Metanephros (tissue), 2 donors: ENCODE data around the gene TXNDC15. TPM values are rescaled to one million over a fixed set of nuclear protein-coding genes. Genes with fewer than 3 reads are reported as not detected.

Experiments used
- small RNA-seq: library from RNA; depleted of rRNA; stranded (forward); fragments of <200 nt; gene quantifications from one replicate; pipeline ENCODE3, GENCODE V24; 2014; ENCODE audit warnings: low replicate concordance
- total RNA-seq: library from RNA; depleted of rRNA; stranded (reverse); fragments of >200 nt; gene quantifications from one replicate; pipeline ENCODE4 v1.2.3, GENCODE V29; 2014

TXNDC15 gene, protein sequence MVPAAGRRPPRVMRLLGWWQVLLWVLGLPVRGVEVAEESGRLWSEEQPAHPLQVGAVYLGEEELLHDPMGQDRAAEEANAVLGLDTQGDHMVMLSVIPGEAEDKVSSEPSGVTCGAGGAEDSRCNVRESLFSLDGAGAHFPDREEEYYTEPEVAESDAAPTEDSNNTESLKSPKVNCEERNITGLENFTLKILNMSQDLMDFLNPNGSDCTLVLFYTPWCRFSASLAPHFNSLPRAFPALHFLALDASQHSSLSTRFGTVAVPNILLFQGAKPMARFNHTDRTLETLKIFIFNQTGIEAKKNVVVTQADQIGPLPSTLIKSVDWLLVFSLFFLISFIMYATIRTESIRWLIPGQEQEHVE
- total RNA-seq = 43.1 TPM

DNA sequence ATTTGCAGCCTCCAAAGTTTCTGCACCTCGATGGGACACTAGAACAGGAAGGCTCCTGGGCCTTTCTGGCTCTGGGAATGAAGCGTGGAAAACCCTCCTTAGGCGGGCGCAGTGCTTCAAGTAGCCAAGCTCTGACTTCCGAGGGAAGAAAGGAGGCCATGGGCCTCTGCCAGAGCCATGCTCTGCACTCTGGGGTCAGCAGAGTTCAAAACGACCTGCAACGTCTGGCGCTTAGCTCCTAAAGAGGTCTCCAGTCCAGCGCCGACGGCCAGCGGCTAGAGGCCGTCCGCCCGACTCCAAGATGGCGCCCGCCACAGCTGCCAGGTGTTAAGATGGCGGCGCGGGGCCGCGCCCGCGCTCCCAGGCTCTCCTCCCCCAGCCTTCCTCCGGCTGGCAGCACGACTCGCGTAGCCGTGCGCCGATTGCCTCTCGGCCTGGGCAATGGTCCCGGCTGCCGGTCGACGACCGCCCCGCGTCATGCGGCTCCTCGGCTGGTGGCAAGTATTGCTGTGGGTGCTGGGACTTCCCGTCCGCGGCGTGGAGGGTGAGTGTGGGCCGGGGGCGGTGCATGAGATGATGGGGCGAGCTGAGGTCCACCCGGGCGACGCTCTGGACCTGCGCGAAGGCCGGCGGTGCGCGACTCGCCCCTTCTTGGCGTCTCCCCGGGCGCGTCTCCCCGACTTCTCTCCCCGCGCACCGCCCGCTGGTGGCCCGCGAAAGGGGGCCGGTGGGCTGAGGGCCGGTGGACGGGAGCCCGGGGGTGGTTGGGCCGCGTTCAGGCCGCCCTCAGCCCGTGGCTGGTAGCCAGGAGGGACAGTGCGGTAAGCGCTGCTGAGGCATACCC, at the start of gene TXNDC15:
TXNDC15 (plus strand) TSS at position 385 of the 844 bp plus-strand sequence; CDS start at position 442, 57 bp downstream.

DNA sequence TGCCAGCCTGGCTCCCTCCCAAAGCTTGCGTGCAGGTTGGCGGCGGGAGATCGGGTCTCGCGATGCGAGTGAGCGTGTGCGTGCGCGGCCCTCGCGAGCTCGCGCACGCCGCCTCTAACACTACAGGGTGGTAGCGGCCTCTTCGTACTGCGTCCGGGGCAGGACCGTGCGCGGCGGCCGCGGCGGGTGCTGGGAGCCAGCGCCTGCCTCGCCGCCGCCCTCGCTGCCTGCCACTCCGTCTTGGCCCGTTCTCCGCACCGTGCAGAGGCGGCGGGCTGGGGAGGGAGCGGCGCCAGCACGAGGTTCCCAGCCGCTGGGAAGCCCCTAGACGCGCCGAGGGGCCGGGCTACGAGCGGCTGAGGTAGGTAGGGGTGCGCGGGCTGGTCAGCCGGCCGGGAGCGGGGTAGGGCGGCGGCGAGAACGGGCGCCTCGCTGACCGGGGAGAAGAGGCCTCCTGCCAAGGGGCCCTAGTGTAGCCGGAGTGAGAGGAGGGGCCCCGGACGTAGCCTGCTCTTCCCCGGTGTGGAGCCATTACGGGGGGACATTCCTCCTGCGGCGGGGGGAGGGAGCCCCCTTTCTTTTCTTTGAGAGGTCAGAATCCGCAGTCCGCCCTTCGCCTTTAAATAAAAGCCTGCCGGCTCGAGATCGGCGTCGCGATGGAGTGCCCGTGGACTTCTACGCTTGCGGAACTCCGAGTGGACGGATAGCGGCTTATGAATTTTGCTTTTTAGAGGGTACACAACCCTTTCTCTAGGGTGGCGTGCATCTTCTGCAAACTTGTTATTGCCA, 28.1 kb upstream of the TXNDC15 start, which contains the start of gene C5orf24:
C5orf24 (plus strand) TSS at position 117 of the 789 bp plus-strand sequence. CDS start 8,933 bp downstream, outside the sequence.

DNA sequence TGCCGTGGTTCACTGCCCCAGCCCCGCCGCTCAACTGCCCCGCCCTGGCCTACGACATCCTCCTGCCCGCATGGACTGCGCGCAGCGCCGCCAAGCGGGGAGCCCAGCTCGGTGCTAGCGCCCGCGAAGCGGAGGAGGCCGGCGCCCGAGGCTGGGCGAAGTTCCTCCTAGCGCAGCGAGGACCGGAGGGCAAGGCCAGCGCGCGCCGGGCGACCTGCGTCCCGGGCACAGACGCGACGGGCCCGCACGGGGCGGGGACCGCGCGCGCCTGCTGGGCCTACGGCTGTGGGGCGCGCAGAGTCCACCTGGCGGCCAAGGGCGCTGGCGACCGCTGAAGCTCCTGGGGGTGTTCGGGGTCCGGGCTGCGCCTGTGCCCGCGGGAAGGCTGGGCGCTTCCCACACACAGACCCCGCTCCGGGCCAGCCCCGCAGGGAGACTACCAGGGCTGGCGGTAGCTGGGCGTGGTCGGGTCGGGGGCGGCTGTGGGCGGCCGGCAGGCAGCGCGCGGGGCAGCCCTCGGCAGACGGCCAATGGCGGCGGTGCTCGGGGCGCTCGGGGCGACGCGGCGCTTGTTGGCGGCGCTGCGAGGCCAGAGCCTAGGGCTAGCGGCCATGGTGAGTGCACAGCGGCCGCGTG, 30.6 kb downstream of the TXNDC15 start, which contains the start of gene PCBD2:
PCBD2 (plus strand) TSS at position 522 of the 636 bp plus-strand sequence; CDS start at position 531, 9 bp downstream.

Small RNA genes within 50 kb of the gene (small RNA-seq; reads per million reads assigned to genes)
- gene MIR4461 = not detected
- gene MTND3P25 = not detected
- not detected for gene MTND4LP30

Other genes starting within 250 kb of the TXNDC15 start
- gene SAR1B, start 241.5 kb upstream of the TXNDC15 start, total RNA-seq = 20.8 TPM
- 18.9 TPM for gene SEC24A, start 225.6 kb upstream of the TXNDC15 start, total RNA-seq
- gene CAMLG, start 135.8 kb upstream of the TXNDC15 start, total RNA-seq = 43.7 TPM
- 33.7 TPM for gene DDX46, start 115.6 kb upstream of the TXNDC15 start, total RNA-seq
- 63.1 TPM for gene C5orf24, start 28.4 kb upstream of the TXNDC15 start, total RNA-seq
- 11.2 TPM for gene PCBD2, start 30.8 kb downstream of the TXNDC15 start, total RNA-seq
- gene CATSPER3, start 93.5 kb downstream of the TXNDC15 start, total RNA-seq = 0.58 TPM
- 3.6 TPM for gene PITX1, start 159.9 kb downstream of the TXNDC15 start, total RNA-seq